ENCODE data around the gene ORMDL2. TPM values are rescaled to one million over a fixed set of nuclear protein-coding genes. Genes with fewer than 3 reads are reported as not detected.

The ORMDL2 gene
- total and polyA plus RNA-seq, 10 of the 15 experiments (the other 5 are each of a cell fraction or from before 2014, with no cell fraction given) = 15.0 to 135 (median 33.9) TPM

GRCh38 chr12:55817345-55818139 lies at the start of gene ORMDL2, which contains the start of gene SARNP (continued):
- TF ChIP-seq, protein P1, sequence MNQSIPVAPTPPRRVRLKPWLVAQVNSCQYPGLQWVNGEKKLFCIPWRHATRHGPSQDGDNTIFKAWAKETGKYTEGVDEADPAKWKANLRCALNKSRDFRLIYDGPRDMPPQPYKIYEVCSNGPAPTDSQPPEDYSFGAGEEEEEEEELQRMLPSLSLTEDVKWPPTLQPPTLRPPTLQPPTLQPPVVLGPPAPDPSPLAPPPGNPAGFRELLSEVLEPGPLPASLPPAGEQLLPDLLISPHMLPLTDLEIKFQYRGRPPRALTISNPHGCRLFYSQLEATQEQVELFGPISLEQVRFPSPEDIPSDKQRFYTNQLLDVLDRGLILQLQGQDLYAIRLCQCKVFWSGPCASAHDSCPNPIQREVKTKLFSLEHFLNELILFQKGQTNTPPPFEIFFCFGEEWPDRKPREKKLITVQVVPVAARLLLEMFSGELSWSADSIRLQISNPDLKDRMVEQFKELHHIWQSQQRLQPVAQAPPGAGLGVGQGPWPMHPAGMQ (IDR thresholded peaks at IDR 0.05; ENCODE audit: borderline replicate concordance) = no peak
- TF ChIP-seq NFYA (IDR thresholded peaks at IDR 0.05; ENCODE audit: borderline replicate concordance, low read depth, low read length) = peak; percentile 89
- TF ChIP-seq HCFC1 (IDR thresholded peaks at IDR 0.05; ENCODE audit: low read length) = peak; percentile 54; the same call in 1 of the 2 replicates
- peak in 1 of 2 experiments; percentile 15; a peak in 1 of 4 replicates for TF ChIP-seq IKZF2 (IDR thresholded peaks at IDR 0.05)
- 0 out of 2 replicates have a peak, but pooled peaks have one; percentile 13 for TF ChIP-seq MEF2A (IDR thresholded peaks at IDR 0.05; ENCODE audit: insufficient read depth, low read depth, low read length)
- TF ChIP-seq BHLHE40 (IDR thresholded peaks at IDR 0.05; ENCODE audit: borderline replicate concordance in 1 of 2, low read depth in 2 of 2, low read length in 1 of 2) = no peak
- TF ChIP-seq ZNF384 (IDR thresholded peaks at IDR 0.05; ENCODE audit: borderline replicate concordance, low read depth, low read length) = no peak
- no peak for TF ChIP-seq ZNF274 (IDR thresholded peaks at IDR 0.05; ENCODE audit: insufficient read depth, insufficient read length)
- TF ChIP-seq ZBTB40 (IDR thresholded peaks at IDR 0.05; ENCODE audit: borderline replicate concordance) = peak; percentile 88; the same call in 1 of the 2 replicates
- TF ChIP-seq CREM (IDR thresholded peaks at IDR 0.05; ENCODE audit: low read depth) = peak; percentile 67; the same call in 1 of the 2 replicates
- TF ChIP-seq, protein P2, sequence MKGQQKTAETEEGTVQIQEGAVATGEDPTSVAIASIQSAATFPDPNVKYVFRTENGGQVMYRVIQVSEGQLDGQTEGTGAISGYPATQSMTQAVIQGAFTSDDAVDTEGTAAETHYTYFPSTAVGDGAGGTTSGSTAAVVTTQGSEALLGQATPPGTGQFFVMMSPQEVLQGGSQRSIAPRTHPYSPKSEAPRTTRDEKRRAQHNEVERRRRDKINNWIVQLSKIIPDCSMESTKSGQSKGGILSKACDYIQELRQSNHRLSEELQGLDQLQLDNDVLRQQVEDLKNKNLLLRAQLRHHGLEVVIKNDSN (IDR thresholded peaks at IDR 0.05; ENCODE audit: borderline replicate concordance, extremely low read length, insufficient read depth, low read depth, low read length) = no peak
- TF ChIP-seq, protein P3, sequence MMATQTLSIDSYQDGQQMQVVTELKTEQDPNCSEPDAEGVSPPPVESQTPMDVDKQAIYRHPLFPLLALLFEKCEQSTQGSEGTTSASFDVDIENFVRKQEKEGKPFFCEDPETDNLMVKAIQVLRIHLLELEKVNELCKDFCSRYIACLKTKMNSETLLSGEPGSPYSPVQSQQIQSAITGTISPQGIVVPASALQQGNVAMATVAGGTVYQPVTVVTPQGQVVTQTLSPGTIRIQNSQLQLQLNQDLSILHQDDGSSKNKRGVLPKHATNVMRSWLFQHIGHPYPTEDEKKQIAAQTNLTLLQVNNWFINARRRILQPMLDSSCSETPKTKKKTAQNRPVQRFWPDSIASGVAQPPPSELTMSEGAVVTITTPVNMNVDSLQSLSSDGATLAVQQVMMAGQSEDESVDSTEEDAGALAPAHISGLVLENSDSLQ (IDR thresholded peaks at IDR 0.05) = peak; percentile 99
- no peak for TF ChIP-seq ZNF24 (IDR thresholded peaks at IDR 0.05)
- peak; percentile 98 for TF ChIP-seq FOS (IDR thresholded peaks at IDR 0.05; ENCODE audit: borderline replicate concordance, extremely low read depth, insufficient read length)
- TF ChIP-seq NFIC (IDR thresholded peaks at IDR 0.05; ENCODE audit: low read depth, low read length) = 0 out of 2 replicates have a peak, but pooled peaks have one; percentile 15
- peak; percentile 63 for TF ChIP-seq PML (IDR thresholded peaks at IDR 0.05; ENCODE audit: low read length)
- TF ChIP-seq PAX8 (IDR thresholded peaks at IDR 0.05) = peak; percentile 86; the same call in 1 of the 2 replicates
- TF ChIP-seq DPF2 (IDR thresholded peaks at IDR 0.05) = peak; percentile 83; the same call in 1 of the 2 replicates
- peak; percentile 90 for TF ChIP-seq CREB1 (IDR thresholded peaks at IDR 0.05; ENCODE audit: low read depth)

All from GM12878 (cell line).